Thyroid gland (tissue), 4 donors: ENCODE results near the gene TXLNA.

ENCODE experiments used
- POLR2A ChIP-seq, 2 donors: fragments of 450-650 bp; IDR thresholded peaks; one replicate each; pipeline ENCODE4 v1.6.1; 2017; ENCODE audit warnings: antibody characterized with exemption in 2 of 2, mild to moderate bottlenecking in 2 of 2, moderate library complexity in 1 of 2
- TF ChIP-seq, protein P1 (sequence below), 6 experiments: fragments of 200-600 bp in 3 of 6; fragments of 450-650 bp in 3 of 6; sonication (generic) in 3 of 6; IDR thresholded peaks; one replicate each; pipeline ENCODE4 v1.5.1; 2016 to 2019; ENCODE audit warnings: antibody characterized with exemption in 6 of 6, mild to moderate bottlenecking in 2 of 6, inconsistent platforms in 1 of 6, moderate library complexity in 1 of 6

GRCh38 chr1:32208469-32208868, 29.0 kb downstream of the TXLNA start:
- TF ChIP-seq, protein P1, sequence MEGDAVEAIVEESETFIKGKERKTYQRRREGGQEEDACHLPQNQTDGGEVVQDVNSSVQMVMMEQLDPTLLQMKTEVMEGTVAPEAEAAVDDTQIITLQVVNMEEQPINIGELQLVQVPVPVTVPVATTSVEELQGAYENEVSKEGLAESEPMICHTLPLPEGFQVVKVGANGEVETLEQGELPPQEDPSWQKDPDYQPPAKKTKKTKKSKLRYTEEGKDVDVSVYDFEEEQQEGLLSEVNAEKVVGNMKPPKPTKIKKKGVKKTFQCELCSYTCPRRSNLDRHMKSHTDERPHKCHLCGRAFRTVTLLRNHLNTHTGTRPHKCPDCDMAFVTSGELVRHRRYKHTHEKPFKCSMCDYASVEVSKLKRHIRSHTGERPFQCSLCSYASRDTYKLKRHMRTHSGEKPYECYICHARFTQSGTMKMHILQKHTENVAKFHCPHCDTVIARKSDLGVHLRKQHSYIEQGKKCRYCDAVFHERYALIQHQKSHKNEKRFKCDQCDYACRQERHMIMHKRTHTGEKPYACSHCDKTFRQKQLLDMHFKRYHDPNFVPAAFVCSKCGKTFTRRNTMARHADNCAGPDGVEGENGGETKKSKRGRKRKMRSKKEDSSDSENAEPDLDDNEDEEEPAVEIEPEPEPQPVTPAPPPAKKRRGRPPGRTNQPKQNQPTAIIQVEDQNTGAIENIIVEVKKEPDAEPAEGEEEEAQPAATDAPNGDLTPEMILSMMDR (IDR thresholded peaks at IDR 0.05) = no peak
- TF ChIP-seq POLR2A (IDR thresholded peaks at IDR 0.05) = no peak
